HG02981 (cell line): ENCODE results near the gene LYPD8.

Experiments used
- ATAC-seq: cut with Tn5 transposase; IDR thresholded peaks from one replicate; pipeline ENCODE4 v1.9.1; 2021; ENCODE audit warnings: mild to moderate bottlenecking, moderate library complexity; ENCODE audit not compliant: unreplicated experiment

LYPD8 gene

GRCh38 chr1:248702714-248703113, 52.8 kb downstream of the LYPD8 start, which contains the start of gene OR14I1:
Gene OR14I1 (minus strand): TSS chr1:248702766.
- no peak for ATAC-seq

GRCh38 chr1:248699099-248699498, 56.5 kb downstream of the LYPD8 start:
- ATAC-seq, result no peak

GRCh38 chr1:248697907-248698306, 57.7 kb downstream of the LYPD8 start:
- ATAC-seq, result no peak

DNA sequence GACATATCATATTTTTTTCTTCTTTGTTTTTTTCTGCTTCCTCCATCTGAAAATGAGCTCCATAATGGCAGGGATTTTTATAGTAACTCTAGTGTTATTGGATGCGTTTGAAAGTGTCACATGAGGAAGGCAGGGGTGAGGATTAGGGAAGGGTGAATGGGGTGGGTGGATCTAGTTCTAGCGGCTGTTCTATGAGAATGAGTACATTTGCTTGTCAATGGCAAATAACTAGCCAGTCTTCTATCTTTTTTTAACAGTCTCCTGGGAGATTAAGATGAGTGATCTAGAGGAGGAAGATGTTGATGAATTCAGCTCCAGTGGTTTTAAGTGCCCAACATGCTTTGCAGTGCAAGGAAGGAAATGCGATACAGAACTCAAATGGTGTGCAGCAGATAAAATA, 58.8 kb downstream of the LYPD8 start:
- ATAC-seq, result no peak

- no peak for ATAC-seq
These were observed 59.3 kb downstream of the LYPD8 start for GRCh38 chr1:248696261-248696660.

DNA sequence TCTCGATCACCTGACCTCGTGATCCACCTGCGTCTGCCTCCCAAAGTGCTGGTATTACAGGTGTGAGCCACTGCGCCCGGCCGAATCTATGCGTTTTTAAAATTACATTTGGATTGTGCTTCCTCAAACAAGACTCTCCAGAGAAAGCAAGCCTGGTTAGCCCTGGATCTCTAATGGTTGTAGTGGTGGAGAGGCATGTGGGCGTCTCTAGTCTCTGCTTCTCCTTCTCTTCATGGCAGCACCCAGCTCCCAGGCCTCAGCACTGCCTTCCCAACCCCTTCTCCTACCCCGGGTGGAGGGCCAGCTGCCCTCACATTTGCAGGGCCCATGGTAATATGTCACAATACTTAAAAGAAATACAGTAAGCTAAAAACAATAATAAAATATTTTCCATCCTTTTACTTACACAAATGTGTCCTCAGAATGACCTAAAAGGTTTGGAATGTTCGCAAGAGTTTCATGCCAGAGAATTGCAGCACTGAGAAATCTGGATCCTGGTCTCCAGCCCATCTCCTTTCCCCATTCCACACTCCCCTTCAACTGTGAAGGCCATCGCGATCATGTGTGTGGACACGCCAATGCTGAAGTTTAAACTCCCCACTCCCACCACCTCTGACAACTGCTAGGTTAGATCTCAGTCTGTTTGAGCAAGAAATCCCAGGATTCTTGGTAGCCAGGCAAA, 60.0 kb downstream of the LYPD8 start:
- no peak for ATAC-seq

DNA sequence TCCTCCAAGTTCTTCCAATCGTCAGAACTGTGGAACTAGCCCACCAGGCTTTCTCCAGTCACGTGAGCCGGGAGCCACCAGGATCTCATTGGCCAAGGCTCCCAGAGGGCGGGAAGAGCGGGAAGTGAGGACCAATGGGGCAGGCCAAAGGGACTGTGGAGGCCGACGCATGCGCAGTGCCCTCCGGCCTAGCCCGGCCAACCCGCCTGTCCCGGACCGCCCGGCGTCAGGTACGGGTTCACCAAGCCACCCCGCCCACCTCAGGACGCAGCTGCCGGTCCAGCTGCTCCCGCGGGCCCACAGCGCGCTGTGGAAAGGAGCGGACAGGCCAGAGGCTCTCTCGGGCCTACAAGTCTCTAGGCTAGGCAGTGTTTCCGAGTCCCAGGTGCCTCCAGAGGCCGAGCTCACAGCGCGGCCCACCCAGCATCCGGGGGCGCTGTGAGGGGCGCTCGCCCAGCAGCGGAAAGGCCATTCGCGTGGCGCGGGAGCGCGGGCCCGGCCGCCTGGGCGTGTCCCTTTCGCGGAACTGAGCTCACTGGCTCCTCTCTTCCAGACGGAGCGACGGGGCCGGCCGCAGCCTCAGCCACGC, 63.9 kb downstream of the LYPD8 start:
- no peak for ATAC-seq
